A204.1 (cell line): Measurements from ENCODE around the gene FREM1.

Source experiments
- FAIRE-seq: peaks from 2 replicates; lab custom pipeline; 2012; peaks lifted over from hg19 to GRCh38; lab: Jason Lieb, UNC

Gene FREM1

DNA sequence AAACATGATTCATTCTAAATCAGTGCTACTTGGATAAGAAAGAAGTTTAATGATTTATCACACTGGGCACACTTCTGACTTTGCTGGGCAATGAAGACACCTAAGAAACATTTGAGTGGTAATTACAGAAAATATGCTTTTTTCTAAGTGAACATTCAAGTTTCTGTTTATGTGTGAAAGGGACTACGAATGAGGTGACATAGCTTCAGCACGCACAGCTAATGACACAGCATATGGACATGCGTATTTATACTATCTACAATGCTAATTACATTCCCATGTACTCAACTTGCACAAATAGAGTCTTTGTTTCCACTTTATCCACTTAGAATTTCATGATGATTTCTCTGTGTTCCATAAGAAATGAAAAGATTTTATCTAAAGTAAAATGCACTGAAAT, 40.6 kb downstream of the FREM1 start:
- no peak for FAIRE-seq

GRCh38 chr9:14868772-14869583, 41.2 kb downstream of the FREM1 start:
- FAIRE-seq = no peak

DNA sequence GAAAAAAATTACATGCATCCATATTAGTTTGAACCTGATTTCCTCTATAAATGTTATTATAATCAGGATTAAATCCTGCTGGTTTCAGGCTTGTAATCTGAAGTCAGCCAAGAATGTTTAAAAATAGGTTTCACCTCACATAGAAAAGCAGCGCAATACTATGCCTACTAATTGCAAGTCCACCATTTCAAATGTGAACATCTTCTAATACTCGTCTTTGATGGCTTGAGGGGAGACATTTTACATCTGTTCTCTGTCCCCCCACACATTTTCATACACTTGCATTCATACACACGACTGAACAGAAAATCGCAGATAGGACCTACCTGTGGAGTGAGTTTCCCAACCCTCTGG, 41.8 kb downstream of the FREM1 start:
- no peak for FAIRE-seq

GRCh38 chr9:14866200-14866749, 44.0 kb downstream of the FREM1 start:
- FAIRE-seq = no peak

GRCh38 chr9:14864309-14864708, 45.9 kb downstream of the FREM1 start:
- no peak for FAIRE-seq

- no peak for FAIRE-seq
Measured at GRCh38 chr9:14863402-14863801, 46.8 kb downstream of the FREM1 start.

- no peak for FAIRE-seq
Measured at GRCh38 chr9:14857449-14858305, 52.6 kb downstream of the FREM1 start.

DNA sequence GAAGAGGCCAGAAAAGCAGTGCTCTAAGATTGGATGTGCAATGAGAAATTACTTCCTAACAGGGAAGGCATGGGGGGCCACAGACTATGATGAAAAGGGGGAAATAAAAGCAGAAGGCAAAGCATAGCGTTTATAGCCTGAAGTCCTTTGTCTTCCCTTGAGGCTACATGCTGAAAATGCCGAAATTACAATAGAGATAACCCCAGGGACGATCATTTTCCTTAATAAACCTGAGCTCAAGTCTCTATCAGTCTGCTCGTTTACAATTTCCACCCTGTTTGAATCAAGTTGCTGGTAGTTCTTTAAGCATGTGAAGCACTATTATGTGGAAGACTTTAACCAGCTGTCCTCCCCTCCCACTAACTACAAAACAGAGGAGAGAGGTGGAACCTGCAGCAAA, 60.4 kb downstream of the FREM1 start:
- FAIRE-seq = no peak

GRCh38 chr9:14849296-14849695, 60.9 kb downstream of the FREM1 start:
- FAIRE-seq = no peak

DNA sequence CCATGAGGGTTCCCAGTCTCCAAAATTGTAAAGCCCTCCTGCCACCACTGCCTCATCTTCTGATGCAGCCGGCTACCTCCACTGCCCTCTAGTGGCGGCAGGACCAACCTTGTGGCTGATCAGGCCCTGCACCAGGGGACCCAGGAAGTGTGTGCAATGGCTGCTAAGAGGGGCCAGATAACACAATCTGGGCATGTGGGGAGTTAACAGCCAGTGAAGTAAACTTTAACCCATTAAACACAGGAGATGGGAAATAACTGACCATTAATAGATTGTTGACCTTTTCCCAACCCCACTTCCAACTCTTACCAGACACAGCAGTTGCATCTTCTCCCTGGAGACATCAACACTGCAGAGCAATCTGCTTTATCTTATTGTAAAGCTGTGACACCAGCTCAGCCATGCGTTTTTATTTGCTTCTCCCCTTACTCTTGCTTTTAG, 63.3 kb downstream of the FREM1 start:
- FAIRE-seq = no peak

DNA sequence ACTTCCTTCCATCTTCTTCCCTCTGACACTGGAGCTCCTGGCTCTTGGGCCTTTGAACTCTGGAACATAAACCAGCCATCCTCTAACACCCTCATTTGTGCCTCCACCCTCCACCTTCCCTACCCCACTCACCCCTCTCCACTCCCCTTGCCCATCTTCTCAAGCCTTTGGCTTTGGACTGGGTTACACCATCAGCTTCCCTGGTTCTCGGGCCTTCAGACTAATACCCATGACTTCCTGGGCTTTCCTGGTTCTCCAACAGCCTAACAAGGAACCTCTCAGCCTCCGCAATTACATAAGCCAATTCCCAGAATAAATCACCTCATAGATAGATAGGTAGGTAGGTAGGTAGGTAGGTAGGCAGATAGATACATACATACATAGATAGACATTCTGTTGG, 67.1 kb downstream of the FREM1 start:
- FAIRE-seq = no peak

DNA sequence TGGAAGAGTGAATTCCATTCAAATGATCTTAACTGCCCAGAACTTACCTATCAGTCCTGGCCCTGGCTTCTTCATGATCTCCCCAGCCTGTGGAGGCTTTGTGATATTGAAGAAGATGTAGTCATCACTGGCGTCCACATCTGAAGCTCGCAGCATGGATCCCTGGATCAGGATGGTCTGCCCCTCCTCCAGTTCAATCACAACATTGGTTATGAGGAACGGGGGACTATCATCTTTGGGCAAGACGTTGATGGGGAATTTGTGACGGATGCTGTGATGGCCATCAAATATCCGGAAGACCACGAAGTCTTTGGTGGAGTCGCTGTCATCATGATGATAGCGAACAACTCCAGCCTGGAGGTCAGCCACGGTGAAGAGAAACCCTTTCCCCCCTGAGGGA, 68.0 kb downstream of the FREM1 start:
- no peak for FAIRE-seq

- no peak for FAIRE-seq
Measured at GRCh38 chr9:14838701-14839100, 71.5 kb downstream of the FREM1 start.

- FAIRE-seq = no peak
Measured at GRCh38 chr9:14836885-14837284, 73.3 kb downstream of the FREM1 start.

DNA sequence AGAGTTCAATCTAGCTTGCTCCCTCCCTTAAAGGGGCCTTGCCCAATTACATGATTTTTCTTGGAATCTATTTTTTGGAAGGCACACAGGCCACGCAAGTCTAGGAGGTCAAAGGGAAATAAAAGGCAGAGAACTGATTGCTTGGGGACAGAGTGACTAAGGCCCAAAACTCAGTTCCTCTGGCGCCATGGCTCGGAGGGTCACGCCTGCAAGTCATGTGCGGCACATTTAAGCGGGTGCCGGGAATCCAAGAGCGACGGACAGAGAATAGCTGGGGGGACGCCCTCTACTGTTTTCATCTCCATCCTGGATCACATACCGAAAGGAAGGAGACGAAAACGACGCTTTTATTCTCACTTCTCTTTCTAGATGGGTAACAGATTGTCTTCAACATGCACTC, 78.6 kb downstream of the FREM1 start:
- FAIRE-seq = no peak

DNA sequence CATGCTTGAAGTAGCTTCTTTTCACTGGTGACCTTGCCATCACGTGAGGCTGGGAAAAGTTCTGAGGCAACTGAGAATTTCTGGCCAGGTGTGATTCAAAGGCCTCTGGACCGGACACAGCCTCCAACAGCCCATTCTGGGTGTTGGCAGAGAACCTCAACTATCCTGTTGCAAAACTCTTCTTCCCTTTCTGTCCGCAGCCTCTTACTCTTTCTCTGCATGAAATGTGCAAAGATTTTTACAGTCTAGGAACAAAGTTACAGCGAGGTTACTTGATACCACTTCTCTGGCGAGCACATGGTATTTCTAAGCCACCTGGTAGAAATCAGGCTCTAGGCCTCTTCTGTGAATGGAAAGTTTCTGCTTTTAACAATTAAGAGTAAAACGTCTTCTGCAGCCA, 79.2 kb downstream of the FREM1 start:
- no peak for FAIRE-seq

DNA sequence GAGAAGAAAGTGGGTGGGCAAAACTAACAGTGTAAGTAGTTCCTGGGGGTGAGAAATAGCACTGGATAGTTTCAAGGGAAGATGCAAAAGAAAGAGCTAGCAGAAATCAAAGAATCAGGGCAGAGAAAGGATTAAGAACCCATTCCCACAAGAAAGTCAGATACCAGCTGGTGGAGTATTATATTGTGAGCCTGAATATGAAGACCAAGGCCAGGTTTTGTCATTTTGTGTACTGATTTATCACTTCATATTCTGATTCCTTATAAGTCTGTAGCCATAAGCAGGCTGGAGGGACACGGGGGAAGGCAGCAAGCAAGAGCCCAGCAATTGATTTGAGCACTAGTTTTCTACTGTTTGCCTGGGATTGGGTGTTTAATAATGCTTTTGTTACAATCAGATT, 80.2 kb downstream of the FREM1 start:
- FAIRE-seq = no peak

DNA sequence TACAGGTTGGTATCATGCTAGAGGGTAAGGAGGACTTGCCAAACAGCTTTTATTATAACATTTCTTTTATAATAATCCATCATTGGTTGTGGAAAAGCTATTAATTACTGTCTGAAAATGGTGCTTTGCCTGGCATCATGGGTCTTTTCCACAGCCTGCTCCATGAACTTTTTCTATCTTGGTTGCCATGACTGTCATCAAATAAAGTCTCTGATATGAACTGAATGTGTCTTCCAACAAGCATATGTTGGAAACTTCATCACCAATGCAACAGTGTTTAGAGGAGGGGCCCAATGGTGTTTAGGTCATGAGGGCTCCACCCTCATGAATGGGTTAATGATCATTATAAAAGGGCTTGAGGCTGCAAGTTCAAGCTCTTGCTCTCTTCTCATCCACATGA, 81.0 kb downstream of the FREM1 start:
- FAIRE-seq = no peak

- FAIRE-seq = no peak
Measured at GRCh38 chr9:14827805-14828204, 82.4 kb downstream of the FREM1 start.

GRCh38 chr9:14824481-14824880, 85.7 kb downstream of the FREM1 start:
- FAIRE-seq = no peak

- FAIRE-seq = no peak
Measured at GRCh38 chr9:14823800-14824199, 86.4 kb downstream of the FREM1 start.

DNA sequence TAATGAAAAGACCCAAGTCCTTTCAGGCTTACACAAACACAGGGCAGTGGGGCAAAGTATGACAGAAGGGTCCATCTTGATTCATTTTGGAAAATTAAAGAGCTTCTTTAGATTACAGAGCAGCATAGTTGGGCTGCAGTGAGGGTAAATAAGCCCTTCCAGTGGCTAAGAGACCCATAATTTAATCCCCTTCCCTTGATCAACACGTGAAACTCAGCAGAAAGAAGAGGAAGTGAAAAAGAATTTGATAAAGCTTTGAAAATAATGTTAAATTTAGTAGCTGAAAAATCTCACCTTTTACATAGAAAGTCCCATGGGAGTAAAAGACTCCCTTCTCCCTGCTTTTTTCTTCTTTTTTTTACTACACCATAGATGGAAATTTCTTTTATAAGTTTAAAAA, 87.6 kb downstream of the FREM1 start:
- FAIRE-seq = no peak

- FAIRE-seq = no peak
Measured at GRCh38 chr9:14819183-14819582, 91.0 kb downstream of the FREM1 start.
